Loucy (cell line): ENCODE results near the gene ZNF83.
"Not testable (repeated sequence)": the region's sequence is repeated elsewhere in the genome, so short reads cannot be mapped to it uniquely, and the experiment has no call there.

Experiments
- EZH2phosphoT487 ChIP-seq: fragments of 200-600 bp; IDR thresholded peaks from 2 replicates; pipeline ENCODE4 v1.6.1; 2018; ENCODE audit warnings: antibody characterized with exemption, mild to moderate bottlenecking, moderate library complexity, borderline replicate concordance
- TF ChIP-seq, protein P1 (sequence below): fragments of 200-600 bp; sonication (generic); conservative IDR thresholded peaks from 2 replicates; pipeline ENCODE4 v1.5.1; 2014; ENCODE audit warnings: mild to moderate bottlenecking, antibody characterized with exemption, low read length

DNA sequence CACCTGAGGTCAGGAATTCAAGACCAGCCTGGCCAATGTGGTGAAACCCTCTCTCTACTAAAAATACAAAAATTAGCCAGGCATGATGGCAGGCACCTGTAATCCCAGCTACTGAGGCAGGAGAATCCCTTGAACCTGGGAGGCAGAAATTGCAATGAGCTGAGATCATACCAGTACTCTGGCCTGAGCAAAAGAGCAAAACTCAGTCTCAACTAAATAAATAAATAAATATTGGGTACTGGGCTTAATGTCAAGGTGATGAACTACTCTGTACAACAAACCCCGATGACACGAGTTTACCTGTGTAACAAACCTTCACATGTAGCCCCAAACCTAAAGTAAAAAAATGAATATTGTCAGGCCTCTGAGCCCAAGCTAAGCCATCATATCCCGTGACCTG is 10.7 kb downstream of the ZNF83 start:
- TF ChIP-seq, protein P1, sequence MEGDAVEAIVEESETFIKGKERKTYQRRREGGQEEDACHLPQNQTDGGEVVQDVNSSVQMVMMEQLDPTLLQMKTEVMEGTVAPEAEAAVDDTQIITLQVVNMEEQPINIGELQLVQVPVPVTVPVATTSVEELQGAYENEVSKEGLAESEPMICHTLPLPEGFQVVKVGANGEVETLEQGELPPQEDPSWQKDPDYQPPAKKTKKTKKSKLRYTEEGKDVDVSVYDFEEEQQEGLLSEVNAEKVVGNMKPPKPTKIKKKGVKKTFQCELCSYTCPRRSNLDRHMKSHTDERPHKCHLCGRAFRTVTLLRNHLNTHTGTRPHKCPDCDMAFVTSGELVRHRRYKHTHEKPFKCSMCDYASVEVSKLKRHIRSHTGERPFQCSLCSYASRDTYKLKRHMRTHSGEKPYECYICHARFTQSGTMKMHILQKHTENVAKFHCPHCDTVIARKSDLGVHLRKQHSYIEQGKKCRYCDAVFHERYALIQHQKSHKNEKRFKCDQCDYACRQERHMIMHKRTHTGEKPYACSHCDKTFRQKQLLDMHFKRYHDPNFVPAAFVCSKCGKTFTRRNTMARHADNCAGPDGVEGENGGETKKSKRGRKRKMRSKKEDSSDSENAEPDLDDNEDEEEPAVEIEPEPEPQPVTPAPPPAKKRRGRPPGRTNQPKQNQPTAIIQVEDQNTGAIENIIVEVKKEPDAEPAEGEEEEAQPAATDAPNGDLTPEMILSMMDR, result not testable (repeated sequence)
- not testable (repeated sequence) for TF ChIP-seq EZH2phosphoT487
